Astrocyte of the spinal cord (primary cell): ENCODE results near the gene PRKCE.
A peak's percentile ranks its signal among the peaks of the same experiment; 100 is the strongest.

ENCODE experiments used
- DNase-seq: peaks from one replicate; pipeline ENCODE4 v3.0.0; 2011; ENCODE audit warnings: low read depth, low spot score
- H3K4me3 ChIP-seq: 2 replicates; pipeline ENCODE4 v1.5.1; 2011; ENCODE audit warnings: low read depth, mild to moderate bottlenecking, low read length, moderate library complexity
- CTCF ChIP-seq: IDR thresholded peaks from 2 replicates; pipeline ENCODE4 v1.5.1; 2012; ENCODE audit warnings: low read depth, mild to moderate bottlenecking, low read length, inconsistent platforms
- in situ Hi-C: cut with HindIII; loops from 2 replicates; pipeline ENCODE4 v1.10.0; 2017; ENCODE audit warnings: low sequenced_read_pairs

Gene PRKCE

GRCh38 chr2:46040563-46041155, 389.2 kb downstream of the PRKCE start:
- no peak for TF ChIP-seq CTCF
- no peak for DNase-seq
- no peak overlapping the region for H3K4me3 ChIP-seq
- in situ Hi-C loops: no loop called here

DNA sequence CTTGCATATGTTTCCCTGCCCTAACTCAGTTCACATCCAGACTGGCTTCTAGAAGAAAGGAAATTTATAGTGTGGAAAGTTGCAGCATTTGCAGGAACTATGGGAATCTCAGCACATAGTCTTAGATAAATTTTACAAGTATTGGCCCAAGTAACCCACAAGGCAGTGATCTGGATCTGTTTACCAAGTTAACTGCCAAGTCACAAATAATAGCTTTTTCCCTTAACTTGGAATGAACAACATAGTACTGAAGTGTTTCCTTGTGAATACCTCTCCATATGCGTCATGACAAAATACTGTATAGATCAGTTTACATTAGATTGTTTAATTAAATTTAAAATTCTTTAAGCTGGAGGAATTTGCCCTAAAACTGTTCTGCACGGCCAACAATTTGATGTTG, 390.0 kb downstream of the PRKCE start:
- in situ Hi-C loops: no loop called here
- TF ChIP-seq CTCF: no peak
- H3K4me3 ChIP-seq: no peak overlapping the region
- DNase-seq: no peak

DNA sequence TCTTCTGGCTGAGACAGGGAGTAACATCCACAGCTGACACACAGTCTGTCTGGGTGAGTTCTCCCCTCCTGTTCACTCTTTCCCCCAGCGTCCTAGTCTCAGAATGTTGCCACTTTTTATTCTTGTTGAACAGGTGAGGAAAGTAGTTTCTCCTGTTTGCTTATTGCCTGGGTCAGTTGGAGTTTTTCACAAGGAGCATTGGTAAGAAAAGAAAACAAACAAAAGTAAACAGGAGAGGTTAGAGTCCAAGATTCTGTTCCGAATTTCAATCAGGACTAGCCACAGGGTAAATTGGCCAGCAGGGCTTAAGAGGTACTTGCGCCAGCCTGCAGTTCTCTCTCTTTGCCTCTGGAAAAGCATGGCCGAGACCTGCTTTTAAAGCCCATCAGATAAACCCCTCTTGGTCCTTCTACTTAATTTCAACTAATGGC, 390.7 kb downstream of the PRKCE start:
- H3K4me3 ChIP-seq: no peak overlapping the region
- in situ Hi-C loops: no loop called here
- DNase-seq: no peak
- TF ChIP-seq CTCF: no peak

DNA sequence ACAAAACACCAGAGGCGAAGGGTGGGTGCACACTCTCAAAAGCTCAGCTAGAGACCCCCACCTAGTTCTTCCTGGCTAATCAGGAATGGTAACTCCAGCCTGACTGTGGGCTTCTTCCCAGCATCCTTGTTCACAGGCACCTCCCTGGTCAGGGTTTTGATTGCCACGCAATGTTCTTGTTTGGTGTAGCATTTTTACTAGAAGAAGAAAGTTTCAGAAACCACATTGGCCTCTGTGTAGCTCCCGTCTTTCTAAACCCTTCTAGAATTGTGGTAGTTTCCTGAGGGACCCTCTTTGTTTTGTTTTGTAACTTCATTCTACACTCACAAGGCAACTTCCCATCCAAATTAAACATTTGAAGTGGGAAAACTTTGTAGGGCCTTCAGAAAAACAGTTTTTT, 391.2 kb downstream of the PRKCE start:
- in situ Hi-C loops: no loop called here
- DNase-seq: no peak
- TF ChIP-seq CTCF: no peak
- no peak overlapping the region for H3K4me3 ChIP-seq

DNA sequence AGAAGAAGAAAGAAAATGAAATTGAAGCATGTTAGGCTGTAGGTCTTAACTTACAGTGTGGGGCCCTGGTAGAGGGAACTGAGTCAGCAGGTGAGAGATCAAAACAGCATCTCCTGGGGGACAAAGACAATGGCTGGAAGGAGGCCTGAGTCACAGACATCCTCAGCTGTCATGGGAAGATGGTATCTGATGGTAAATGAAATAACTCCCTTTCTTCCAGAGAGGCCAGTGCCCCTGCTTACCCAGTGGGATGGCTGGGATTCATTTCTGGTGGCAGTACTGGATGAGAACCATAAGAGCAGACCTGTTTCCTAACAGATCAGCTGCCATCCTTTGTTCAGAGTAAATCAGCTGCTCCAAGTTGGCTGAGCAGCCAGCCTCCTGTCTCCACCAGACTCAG, 394.4 kb downstream of the PRKCE start:
- no peak for TF ChIP-seq CTCF
- no peak for DNase-seq
- in situ Hi-C loops: no loop called here
- H3K4me3 ChIP-seq: no peak overlapping the region

DNA sequence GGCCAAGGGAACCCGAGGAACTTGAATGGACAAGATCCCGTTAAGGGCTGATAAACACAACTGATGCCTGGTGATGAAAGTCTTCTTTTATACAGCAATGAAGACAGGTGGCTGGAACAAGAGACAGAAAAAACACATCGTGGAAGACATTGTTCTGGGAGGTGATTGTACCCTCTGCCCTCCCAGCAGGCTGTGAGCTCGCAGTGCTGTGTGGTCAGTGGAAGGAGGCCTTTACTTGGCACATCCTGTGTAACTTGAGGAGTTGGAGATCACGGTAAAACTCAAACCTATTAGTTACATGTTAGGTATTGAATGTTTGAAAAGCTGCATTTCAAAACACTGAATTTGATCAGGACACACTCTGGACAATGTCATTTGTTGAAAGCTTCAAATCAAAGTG, 395.8 kb downstream of the PRKCE start:
- H3K4me3 ChIP-seq: no peak overlapping the region
- TF ChIP-seq CTCF: no peak
- peak; percentile 46 for DNase-seq
- in situ Hi-C loops: no loop called here

- H3K4me3 ChIP-seq: no peak overlapping the region
- TF ChIP-seq CTCF: no peak
- DNase-seq: no peak
- in situ Hi-C loops: no loop called here
Measured at GRCh38 chr2:46048693-46049092, 397.2 kb downstream of the PRKCE start.
